Trophoblast cell (in vitro differentiated cells and primary cell): ENCODE results near the gene TMA7.

Experiments used
- DNase-seq, 2 donors: peaks; one replicate each; pipeline ENCODE4 v3.0.0-alpha.2; 2016
- H2AFZ ChIP-seq: 2 replicates; pipeline ENCODE4 v1.6.1; 2013; ENCODE audit warnings: low read length, moderate library complexity, mild to moderate bottlenecking; ENCODE audit not compliant: insufficient read depth, poor library complexity
- H2AK5ac ChIP-seq: 2 replicates; pipeline ENCODE4 v1.6.1; 2013; ENCODE audit warnings: mild to moderate bottlenecking, low read length
- H2BK120ac ChIP-seq: 2 replicates; pipeline ENCODE4 v1.6.1; 2013; ENCODE audit warnings: low read length, mild to moderate bottlenecking, moderate library complexity; ENCODE audit not compliant: insufficient read depth, poor library complexity
- H2BK12ac ChIP-seq: 2 replicates; pipeline ENCODE4 v1.6.1; 2013; ENCODE audit warnings: mild to moderate bottlenecking, low read length, moderate library complexity
- H2BK5ac ChIP-seq: 2 replicates; pipeline ENCODE4 v1.6.1; 2013; ENCODE audit warnings: low read length, low read depth, moderate library complexity, mild to moderate bottlenecking; ENCODE audit not compliant: poor library complexity
- H3K14ac ChIP-seq: 2 replicates; pipeline ENCODE4 v1.6.1; 2013; ENCODE audit warnings: mild to moderate bottlenecking, low read length
- H3K18ac ChIP-seq: 2 replicates; pipeline ENCODE4 v1.6.1; 2013; ENCODE audit warnings: mild to moderate bottlenecking, low read length
- H3K23ac ChIP-seq: 2 replicates; pipeline ENCODE4 v1.6.1; 2013; ENCODE audit warnings: low read length
- H3K27ac ChIP-seq: 2 replicates; pipeline ENCODE4 v1.5.1; 2013; ENCODE audit warnings: low read depth, mild to moderate bottlenecking, inconsistent platforms, low read length, moderate library complexity
- H3K27me3 ChIP-seq: 2 replicates; pipeline ENCODE4 v1.6.1; 2013; ENCODE audit warnings: inconsistent platforms, mild to moderate bottlenecking, low read length, moderate library complexity; ENCODE audit not compliant: insufficient read depth
- H3K36me3 ChIP-seq, 2 experiments: 1 replicate in 1 of 2; 2 replicates in 1 of 2; pipeline ENCODE4 v1.6.1; 2013; ENCODE audit warnings: low read length in 2 of 2, mild to moderate bottlenecking in 2 of 2, moderate library complexity in 1 of 2; ENCODE audit not compliant: insufficient read depth in 2 of 2, control insufficient read depth in 1 of 2
- H3K4ac ChIP-seq: 2 replicates; pipeline ENCODE4 v1.6.1; 2013; ENCODE audit warnings: low read depth, mild to moderate bottlenecking, low read length, moderate library complexity
- H3K4me1 ChIP-seq, 2 experiments: 1 replicate in 1 of 2; 2 replicates in 1 of 2; pipeline ENCODE4 v1.6.1; 2013; ENCODE audit warnings: low read length in 2 of 2, mild to moderate bottlenecking in 2 of 2, moderate library complexity in 1 of 2; ENCODE audit not compliant: insufficient read depth in 2 of 2, control insufficient read depth in 1 of 2
- H3K4me2 ChIP-seq: 2 replicates; pipeline ENCODE4 v1.6.1; 2013; ENCODE audit warnings: inconsistent platforms, mild to moderate bottlenecking, low read length, moderate library complexity
- H3K4me3 ChIP-seq: 2 replicates; pipeline ENCODE4 v1.5.1; 2013; ENCODE audit warnings: mild to moderate bottlenecking, low read depth, low read length, inconsistent platforms
- H3K79me1 ChIP-seq: one replicate; pipeline ENCODE4 v1.6.1; 2013; ENCODE audit warnings: low read length
- H3K79me2 ChIP-seq: 2 replicates; pipeline ENCODE4 v1.6.1; 2013; ENCODE audit warnings: low read length, mild to moderate bottlenecking; ENCODE audit not compliant: control insufficient read depth, insufficient read depth, poor library complexity
- H3K9ac ChIP-seq: 2 replicates; pipeline ENCODE4 v1.6.1; 2013; ENCODE audit warnings: mild to moderate bottlenecking, low read length
- H3K9me3 ChIP-seq: 2 replicates; pipeline ENCODE4 v1.6.1; 2013; ENCODE audit warnings: low read depth, mild to moderate bottlenecking, control low read depth, inconsistent platforms, low read length; ENCODE audit not compliant: insufficient read depth
- H4K12ac ChIP-seq: 2 replicates; pipeline ENCODE4 v1.6.1; 2013; ENCODE audit warnings: low read depth, mild to moderate bottlenecking, low read length, moderate library complexity
- H4K8ac ChIP-seq: 2 replicates; pipeline ENCODE4 v1.6.1; 2013; ENCODE audit warnings: low read depth, mild to moderate bottlenecking, low read length, moderate library complexity
- H4K91ac ChIP-seq: one replicate; pipeline ENCODE4 v1.6.1; 2013; ENCODE audit warnings: low read depth, mild to moderate bottlenecking, low read length, moderate library complexity
- WGBS: extraction: QIAGEN DNeasy Blood & Tissue Kit; methylation state at CpG from one replicate; pipeline ENCODE4 v1.1.7; 2013; ENCODE audit warnings: missing lambda C conversion rate; ENCODE audit not compliant: insufficient read length, insufficient coverage; ENCODE audit errors: extremely low coverage; 5-methylcytosine and 5-hydroxymethylcytosine counted together

Gene TMA7

DNA sequence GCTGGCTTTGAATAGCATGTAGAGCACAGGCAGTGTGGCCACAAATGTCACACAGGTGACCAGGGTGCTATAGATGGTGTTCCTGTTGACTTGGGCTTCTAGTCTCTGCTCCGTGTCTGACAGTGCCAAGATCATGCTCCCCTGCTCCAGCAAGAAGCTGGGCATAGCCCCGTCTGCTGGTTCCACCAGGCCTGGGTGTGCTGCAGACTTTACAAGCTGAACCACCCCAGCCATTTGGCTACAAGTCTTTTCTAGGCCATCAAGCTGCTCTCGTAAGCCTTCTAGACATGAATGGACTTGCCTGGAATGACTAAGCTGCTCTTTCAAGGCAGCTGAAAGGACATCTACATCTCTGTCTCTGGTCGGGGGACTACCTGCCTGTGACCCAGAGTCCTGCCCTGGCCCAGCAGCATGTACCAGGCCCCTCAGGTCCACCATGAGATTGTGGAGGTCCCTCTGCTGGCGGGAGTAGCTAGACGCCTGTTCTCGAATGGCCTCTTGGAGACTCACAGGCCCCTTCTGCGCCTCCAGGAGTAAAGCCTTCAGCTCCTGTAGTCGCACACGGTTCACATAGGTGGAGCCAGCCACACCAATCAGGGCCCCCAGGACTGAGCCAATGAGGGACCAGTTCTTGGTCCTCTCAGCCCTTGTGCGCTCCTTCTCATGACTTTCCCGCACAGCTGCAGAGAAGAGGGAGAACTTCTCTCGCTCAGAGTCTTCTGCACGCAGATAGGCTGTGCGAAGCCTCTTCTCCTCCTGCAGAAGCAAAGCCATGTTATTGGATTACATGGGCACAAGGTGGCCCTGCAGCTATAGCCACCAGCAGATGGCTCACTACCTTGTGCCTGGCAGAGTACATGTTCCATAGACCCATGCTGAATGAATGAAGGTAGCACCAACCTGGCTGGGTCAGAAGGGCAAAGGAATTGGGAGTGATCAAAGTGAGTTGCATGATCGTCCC, 7.4 kb upstream of the TMA7 start:
- Histone ChIP-seq H4K91ac (peak overlapping the region; percentile 71), H2BK5ac (peak overlapping the region; percentile 44), H2BK120ac (peak overlapping the region; percentile 21), H4K8ac (peak overlapping the region; percentile 14), H3K27me3 (no peaks in the 10 kb centered on the region), H3K4me1 (peaks cover 39 to 44% of the 10 kb centered on the region in 2 experiments), H3K27ac (peak overlapping the region; percentile 61), H4K12ac (no peak overlapping the region), H3K9ac (no peak overlapping the region), H3K4me3 (no peak overlapping the region), H3K23ac (no peak overlapping the region), H2AK5ac (no peak overlapping the region), H3K79me2 (peaks cover 15% of the 10 kb centered on the region), H3K36me3 (peaks cover 14 to 19% of the 10 kb centered on the region in 2 experiments), H3K18ac (no peak overlapping the region), H2BK12ac (no peak overlapping the region), H2AFZ (no peak overlapping the region), H3K9me3 (no peaks in the 10 kb centered on the region), H3K79me1 (peaks cover 16% of the 10 kb centered on the region), H3K14ac (peak overlapping the region; percentile 18), H3K4me2 (no peak overlapping the region), H3K4ac (no peak overlapping the region)
- DNase-seq = peak; percentile 21 to 54
- no CpG with 5 or more reads among the region's 16 CpGs for WGBS

DNA sequence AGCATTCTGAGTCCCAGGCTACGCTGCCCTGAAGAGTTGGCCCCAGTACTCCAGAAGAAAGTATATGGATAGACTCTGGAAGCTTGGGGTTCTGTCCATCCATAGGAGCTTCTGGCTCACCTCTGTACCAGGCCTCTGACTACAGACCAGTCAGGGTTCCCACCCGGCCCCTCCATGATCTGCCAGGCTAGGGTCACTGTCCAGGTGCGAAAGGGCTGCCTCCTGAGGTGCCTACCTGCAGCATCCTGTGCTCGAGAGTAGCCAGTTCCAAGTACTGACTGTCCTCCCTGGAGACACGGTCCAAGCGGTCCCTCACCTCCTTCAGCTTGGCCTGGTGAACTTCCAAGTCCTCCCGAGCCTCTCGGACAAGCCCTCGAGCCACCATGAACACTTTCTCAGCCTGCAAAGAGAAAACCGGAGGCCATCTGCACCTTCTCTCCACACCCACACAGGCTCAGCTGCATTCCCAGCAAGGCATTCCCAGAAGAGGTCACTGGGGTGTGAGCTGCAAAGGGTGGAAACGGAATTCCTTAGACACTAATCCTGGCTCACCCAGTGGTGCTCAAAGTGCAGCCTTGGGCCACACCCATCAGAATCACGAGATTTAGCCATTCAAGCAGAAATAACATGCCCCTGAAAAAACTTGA, 6.5 kb upstream of the TMA7 start:
- Histone ChIP-seq H2BK120ac (peak overlapping the region; percentile 1), H3K27me3 (no peaks in the 10 kb centered on the region), H3K4me2 (no peak overlapping the region), H3K9me3 (no peaks in the 10 kb centered on the region), H3K4me1 (peaks cover 31 to 35% of the 10 kb centered on the region in 2 experiments), H3K36me3 (peaks cover 14 to 19% of the 10 kb centered on the region in 2 experiments), H3K14ac (peak overlapping the region; percentile 9), H4K12ac (no peak overlapping the region), H3K9ac (no peak overlapping the region), H2BK5ac (peak overlapping the region; percentile 5), H3K23ac (no peak overlapping the region), H2AFZ (no peak overlapping the region), H4K91ac (peak overlapping the region; percentile 71), H3K18ac (peak overlapping the region; percentile 37), H2AK5ac (no peak overlapping the region), H3K4ac (no peak overlapping the region), H3K79me2 (peaks cover 7% of the 10 kb centered on the region), H2BK12ac (no peak overlapping the region), H3K4me3 (no peak overlapping the region), H3K27ac (peak overlapping the region; percentile 61), H3K79me1 (peaks cover 16% of the 10 kb centered on the region), H4K8ac (no peak overlapping the region)
- peak; percentile 90 to 96 for DNase-seq
- WGBS = no CpG with 5 or more reads among the region's 12 CpGs

DNA sequence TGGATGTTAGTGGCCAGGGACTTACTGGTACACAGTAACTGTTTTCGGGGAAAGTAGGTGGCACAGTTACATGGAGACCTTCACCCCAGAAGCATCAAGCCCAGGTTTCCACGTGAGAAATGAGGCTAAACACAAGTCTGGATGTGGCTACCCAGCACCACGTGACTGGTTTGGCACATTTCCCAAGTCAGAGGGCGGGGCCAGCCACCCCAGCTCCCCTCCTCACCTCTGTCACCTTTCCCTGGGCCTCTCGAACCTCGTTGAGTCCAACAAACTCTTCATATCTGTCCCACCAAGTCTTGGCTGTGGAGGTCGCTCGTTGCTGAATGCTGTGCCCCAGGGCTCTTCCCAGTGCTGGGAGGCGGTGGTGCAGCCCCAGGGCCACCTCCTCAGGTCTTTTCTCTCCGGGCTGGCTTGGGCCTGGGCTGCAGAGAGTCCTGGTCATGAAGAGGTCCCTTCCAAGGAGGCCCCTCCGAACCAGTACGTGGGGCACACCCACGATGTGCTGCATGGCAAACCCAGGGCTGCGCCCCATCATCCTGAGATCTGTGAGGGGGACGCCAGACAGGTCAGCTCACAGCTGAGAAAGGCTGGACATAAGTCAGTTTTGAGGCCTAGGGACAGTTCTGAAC, 5.3 kb upstream of the TMA7 start:
- no peak overlapping the region for H2BK5ac ChIP-seq
- peak overlapping the region; percentile 45 for H2BK12ac ChIP-seq
- H3K4me1 ChIP-seq = peaks cover 31 to 35% of the 10 kb centered on the region in 2 experiments
- H3K9me3 ChIP-seq = no peaks in the 10 kb centered on the region
- H3K27me3 ChIP-seq = no peaks in the 10 kb centered on the region
- no peak overlapping the region for H3K9ac ChIP-seq
- peak overlapping the region; percentile 27 for H3K18ac ChIP-seq
- H3K14ac ChIP-seq = no peak overlapping the region
- H3K79me1 ChIP-seq = peaks cover 10% of the 10 kb centered on the region
- H4K12ac ChIP-seq = no peak overlapping the region
- H2AFZ ChIP-seq = no peak overlapping the region
- no peak for DNase-seq
- H3K23ac ChIP-seq = no peak overlapping the region
- WGBS = no CpG with 5 or more reads among the region's 15 CpGs
- H3K4me3 ChIP-seq = no peak overlapping the region
- peak overlapping the region; percentile 35 for H2BK120ac ChIP-seq
- H3K36me3 ChIP-seq = peaks cover 14 to 19% of the 10 kb centered on the region in 2 experiments
- H3K4ac ChIP-seq = no peak overlapping the region
- peaks cover under 1% of the 10 kb centered on the region for H3K79me2 ChIP-seq
- no peak overlapping the region for H3K4me2 ChIP-seq
- H2AK5ac ChIP-seq = no peak overlapping the region
- H4K8ac ChIP-seq = no peak overlapping the region
- H3K27ac ChIP-seq = no peak overlapping the region
- H4K91ac ChIP-seq = peak overlapping the region; percentile 22

DNA sequence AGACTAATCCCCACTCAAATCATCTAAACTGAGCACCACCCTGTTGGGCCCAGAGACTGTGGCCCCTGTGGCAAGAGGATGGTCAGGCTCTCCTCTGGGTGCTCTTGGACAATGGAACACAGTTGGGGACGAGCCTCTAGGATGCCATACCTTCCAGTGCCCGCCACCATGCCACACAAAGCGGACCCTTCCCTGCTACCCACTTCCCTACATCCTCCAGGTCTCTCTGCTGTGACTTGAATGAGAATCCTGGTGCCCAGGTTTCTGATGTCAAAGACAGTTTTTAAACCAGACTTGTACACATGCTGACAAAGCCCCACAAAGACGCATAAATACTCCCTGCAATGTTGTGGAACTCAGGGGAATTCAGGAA, 4.8 kb upstream of the TMA7 start:
- H4K8ac ChIP-seq = no peak overlapping the region
- no peak overlapping the region for H3K4ac ChIP-seq
- no peak overlapping the region for H3K4me2 ChIP-seq
- peaks cover 14 to 19% of the 10 kb centered on the region in 2 experiments for H3K36me3 ChIP-seq
- no peak overlapping the region for H3K27ac ChIP-seq
- no peak overlapping the region for H3K9ac ChIP-seq
- H4K91ac ChIP-seq = peak overlapping the region; percentile 22
- H2AK5ac ChIP-seq = no peak overlapping the region
- H3K79me1 ChIP-seq = peaks cover 9% of the 10 kb centered on the region
- no peak overlapping the region for H3K18ac ChIP-seq
- H2AFZ ChIP-seq = no peak overlapping the region
- peaks cover 30 to 33% of the 10 kb centered on the region in 2 experiments for H3K4me1 ChIP-seq
- H3K14ac ChIP-seq = no peak overlapping the region
- H3K79me2 ChIP-seq = peaks cover 1% of the 10 kb centered on the region
- H3K27me3 ChIP-seq = no peaks in the 10 kb centered on the region
- no peak overlapping the region for H2BK5ac ChIP-seq
- WGBS = no CpG with 5 or more reads among the region's 4 CpGs
- no peak overlapping the region for H4K12ac ChIP-seq
- no peak overlapping the region for H3K4me3 ChIP-seq
- no peak for DNase-seq
- no peak overlapping the region for H2BK120ac ChIP-seq
- H2BK12ac ChIP-seq = peak overlapping the region; percentile 45
- no peak overlapping the region for H3K23ac ChIP-seq
- H3K9me3 ChIP-seq = no peaks in the 10 kb centered on the region
